Measurements from ENCODE around the gene FAM174C.

The FAM174C gene

DNA sequence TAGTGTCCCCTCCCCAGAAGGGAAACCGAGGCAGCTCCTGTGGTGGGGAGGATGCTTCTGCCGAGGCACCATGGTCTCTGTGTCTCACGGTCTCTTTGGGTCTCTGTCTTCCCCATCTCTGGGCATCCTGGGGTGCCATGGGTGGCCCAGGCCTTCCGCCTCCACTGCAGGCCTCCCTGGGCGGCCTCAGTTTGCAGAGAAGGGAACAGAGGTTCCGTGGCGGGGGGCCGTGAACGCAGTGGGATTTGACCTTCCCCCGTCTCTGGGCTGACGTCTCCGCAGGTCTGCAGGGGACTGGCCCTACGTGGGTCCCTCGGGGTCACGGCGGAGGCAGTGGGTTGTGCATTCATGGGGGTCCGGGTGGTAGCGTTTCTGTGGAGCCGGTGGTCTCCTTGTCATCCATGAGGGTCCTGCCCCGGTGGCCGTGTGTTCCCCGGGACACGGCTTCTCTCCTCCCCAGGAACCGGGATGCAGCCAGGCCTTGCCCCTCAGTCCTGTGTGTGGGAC, 14.9 kb downstream of the FAM174C start:
- DNase-seq (ENCODE audit: low read depth in 2 of 2): no peak
- no peak for TF ChIP-seq CTCF (IDR thresholded peaks at IDR 0.05; ENCODE audit: low read depth, low read length)
- no peak overlapping the region for H3K4me3 ChIP-seq (replicated peaks in 1 of 2; ENCODE audit: low read depth in 2 of 2, low read length in 2 of 2)

- H3K4me3 ChIP-seq (replicated peaks in 1 of 2; ENCODE audit: low read depth in 2 of 2, low read length in 2 of 2): no peak overlapping the region
Measured at GRCh38 chr19:1290703-1291651, 15.6 kb downstream of the FAM174C start.

GRCh38 chr19:1291761-1292418, 16.6 kb downstream of the FAM174C start:
- TF ChIP-seq CTCF (IDR thresholded peaks at IDR 0.05; ENCODE audit: low read depth, low read length): no peak
- H3K4me3 ChIP-seq (replicated peaks in 1 of 2; ENCODE audit: low read depth in 2 of 2, low read length in 2 of 2): no peak overlapping the region
- DNase-seq (ENCODE audit: low read depth in 2 of 2): no peak

More at GRCh38 chr19:1290703-1291651, 15.6 kb downstream of the FAM174C start:
- DNase-seq (ENCODE audit: low read depth in 2 of 2): no peak
- TF ChIP-seq CTCF (IDR thresholded peaks at IDR 0.05; ENCODE audit: low read depth, low read length): no peak

DNA sequence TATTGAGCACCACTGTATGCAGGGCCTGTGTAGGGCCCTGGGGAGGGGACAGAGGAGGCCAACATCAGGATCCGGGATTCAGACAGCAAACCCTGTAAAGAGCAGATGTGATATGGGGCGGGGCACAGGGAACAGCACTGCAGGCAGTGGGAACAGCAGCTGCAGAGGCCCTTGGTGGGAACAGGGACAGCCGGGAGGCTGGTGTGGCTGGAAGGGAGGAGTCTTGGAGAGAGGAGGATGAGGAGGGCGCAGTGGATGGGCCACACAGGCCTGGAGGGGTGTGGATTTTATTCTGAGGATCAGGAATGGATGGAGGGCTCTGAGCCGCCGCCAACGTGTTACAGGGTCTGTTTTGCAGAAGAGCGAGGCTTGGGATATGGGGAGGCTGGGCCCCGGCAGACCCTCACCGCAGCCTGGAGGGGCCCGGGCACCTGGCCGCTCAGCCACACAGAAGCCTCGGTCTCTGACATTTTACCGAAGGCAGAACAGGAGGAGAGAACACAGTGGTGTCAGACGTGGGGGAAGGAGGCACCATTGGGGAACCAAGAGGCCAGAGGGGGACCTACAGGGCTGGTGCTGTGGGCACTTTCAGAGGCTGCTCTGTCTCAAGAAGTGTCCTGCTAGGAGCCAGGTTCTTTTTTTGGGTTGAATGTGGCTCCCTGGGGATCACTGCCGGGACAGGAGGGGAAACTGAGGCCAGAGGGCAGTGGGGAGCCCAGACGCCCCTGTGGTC, 17.3 kb downstream of the FAM174C start:
- no peak for TF ChIP-seq CTCF (IDR thresholded peaks at IDR 0.05; ENCODE audit: low read depth, low read length)
- no peak for DNase-seq (ENCODE audit: low read depth in 2 of 2)
- H3K4me3 ChIP-seq (replicated peaks in 1 of 2; ENCODE audit: low read depth in 2 of 2, low read length in 2 of 2): no peak overlapping the region

GRCh38 chr19:1293782-1294604, 18.7 kb downstream of the FAM174C start:
- H3K4me3 ChIP-seq (replicated peaks in 1 of 2; ENCODE audit: low read depth in 2 of 2, low read length in 2 of 2): no peak overlapping the region
- TF ChIP-seq CTCF (IDR thresholded peaks at IDR 0.05; ENCODE audit: low read depth, low read length): no peak
- DNase-seq (ENCODE audit: low read depth in 2 of 2): no peak

DNA sequence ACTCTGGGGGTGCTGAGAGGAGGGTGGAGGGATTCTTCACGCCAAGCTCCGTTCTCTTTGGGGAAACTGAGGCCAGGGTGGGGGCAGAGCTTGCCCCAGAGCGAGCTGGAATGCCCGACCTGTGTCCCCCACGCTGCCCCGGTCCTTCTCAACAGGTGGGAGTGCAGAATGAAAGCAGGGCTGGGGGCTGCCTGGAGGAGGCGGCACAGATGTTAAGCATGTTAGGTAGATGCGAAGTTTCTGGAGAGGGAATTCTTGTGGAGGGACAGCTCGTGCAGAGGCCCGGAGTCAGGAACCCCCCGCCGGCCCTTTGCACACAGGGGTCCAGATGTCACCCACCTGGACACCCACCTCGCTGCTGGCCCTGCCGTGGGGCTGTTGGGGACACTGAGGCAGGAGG, 19.4 kb downstream of the FAM174C start:
- no peak for DNase-seq (ENCODE audit: low read depth in 2 of 2)
- no peak overlapping the region for H3K4me3 ChIP-seq (replicated peaks in 1 of 2; ENCODE audit: low read depth in 2 of 2, low read length in 2 of 2)
- TF ChIP-seq CTCF (IDR thresholded peaks at IDR 0.05; ENCODE audit: low read depth, low read length): no peak

All from cardiac fibroblast (primary cell).